Measurements from ENCODE around the gene FIGNL2. TPM values are rescaled to one million over a fixed set of nuclear protein-coding genes. Genes with fewer than 3 reads are reported as not detected.

The FIGNL2 gene
- total RNA-seq, 1 donor, result 0.81 TPM

DNA sequence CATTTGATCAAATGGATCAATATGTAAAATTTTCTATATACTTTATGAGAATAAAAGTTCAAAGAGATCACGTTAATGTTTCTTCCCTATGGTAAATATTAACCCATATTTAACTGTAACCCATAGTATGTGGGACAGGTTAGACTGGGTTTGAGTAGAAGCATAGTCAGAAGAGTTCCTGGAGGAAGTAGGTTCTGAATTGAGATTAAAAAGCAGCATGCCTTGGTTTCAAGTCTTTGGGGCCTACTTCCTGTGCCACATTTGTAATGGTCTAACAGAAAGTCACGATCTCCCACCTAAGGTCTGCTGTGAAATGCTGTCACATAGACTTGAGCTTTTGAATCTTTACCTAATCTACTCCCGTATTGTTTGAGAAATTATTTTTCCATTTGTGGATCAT, 63.8 kb downstream of the FIGNL2 start:
- no peak for DNase-seq (ENCODE audit: low read depth in 2 of 3, low spot score in 2 of 3)

DNA sequence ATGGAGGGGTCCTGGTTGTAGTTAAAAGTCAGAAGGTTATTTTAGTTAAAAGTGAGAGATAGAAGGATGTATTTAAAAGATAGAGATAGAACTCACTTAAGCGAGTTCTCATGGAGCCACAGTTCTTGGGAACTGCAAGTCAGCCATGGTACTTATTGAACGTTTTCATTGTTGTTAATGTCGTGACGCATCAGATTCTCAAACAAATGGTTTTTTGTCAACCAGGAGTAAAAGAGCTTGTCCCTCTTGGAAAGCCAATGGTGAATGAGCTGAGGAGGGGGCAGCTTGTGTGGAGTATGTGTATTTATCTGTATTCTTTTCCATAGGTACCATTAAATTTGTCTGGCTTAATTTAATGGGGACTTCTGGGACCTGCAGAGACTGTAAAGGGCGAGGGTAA, 68.6 kb downstream of the FIGNL2 start:
- no peak for DNase-seq (ENCODE audit: low read depth in 2 of 3, low spot score in 2 of 3)

DNA sequence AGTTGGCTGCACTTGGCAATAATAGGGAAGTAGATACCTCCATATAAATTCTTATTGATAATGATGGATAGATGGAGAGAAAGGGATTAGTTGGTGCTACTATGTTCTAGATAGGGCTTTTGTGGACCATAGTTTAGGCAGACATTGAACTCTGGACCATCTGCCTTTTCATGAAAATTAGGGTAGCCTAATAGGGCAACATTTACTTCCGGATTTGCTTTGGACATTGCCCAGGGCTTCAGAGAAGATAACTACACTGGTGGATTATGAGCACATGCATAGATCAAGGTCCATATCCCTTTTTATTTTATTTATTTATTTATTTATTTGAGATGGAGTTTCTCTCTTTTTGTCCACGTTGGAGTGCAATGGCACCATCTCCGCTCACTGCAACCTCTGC, 70.5 kb downstream of the FIGNL2 start:
- DNase-seq (ENCODE audit: low read depth in 2 of 3, low spot score in 2 of 3), result no peak

DNA sequence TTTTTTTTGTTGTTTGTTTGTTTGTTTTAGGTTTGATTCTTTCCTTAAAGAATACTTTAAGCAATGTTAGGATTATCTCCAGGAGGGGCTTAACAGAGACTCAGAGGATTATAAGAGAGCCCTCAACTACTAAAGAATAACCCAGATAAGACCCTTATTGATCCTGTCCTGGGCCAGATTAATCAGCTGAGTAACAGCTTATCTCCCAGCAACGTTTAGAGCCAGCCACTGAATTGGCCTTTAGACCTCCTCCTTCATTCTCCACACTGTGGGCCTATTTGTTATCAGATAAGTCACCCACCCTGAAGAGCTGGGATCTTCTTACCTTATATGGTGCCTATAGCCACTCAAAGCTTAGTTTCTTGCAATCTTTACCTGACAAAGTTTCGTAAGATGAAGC, 71.1 kb downstream of the FIGNL2 start:
- no peak for DNase-seq (ENCODE audit: low read depth in 2 of 3, low spot score in 2 of 3)

DNA sequence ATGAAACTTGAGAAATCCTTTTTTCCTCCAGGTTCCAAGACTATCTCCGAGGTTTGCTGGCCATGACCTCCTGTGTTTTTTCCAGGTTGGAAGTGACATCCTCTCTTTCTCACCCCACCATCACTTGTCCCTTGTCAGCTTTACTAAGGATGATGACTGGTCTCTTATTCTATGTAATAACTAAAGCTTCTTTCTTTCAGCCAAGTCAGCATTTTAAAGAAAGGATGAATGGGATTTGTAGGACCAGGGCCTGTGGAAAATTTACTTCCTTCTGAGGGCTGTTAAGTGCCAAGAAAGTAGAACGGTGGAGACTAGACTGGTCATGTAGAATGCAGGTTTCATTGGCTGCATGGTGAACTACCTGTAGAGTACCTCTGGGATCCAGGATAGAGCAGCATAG, 73.6 kb downstream of the FIGNL2 start:
- no peak for DNase-seq (ENCODE audit: low read depth in 2 of 3, low spot score in 2 of 3)

DNA sequence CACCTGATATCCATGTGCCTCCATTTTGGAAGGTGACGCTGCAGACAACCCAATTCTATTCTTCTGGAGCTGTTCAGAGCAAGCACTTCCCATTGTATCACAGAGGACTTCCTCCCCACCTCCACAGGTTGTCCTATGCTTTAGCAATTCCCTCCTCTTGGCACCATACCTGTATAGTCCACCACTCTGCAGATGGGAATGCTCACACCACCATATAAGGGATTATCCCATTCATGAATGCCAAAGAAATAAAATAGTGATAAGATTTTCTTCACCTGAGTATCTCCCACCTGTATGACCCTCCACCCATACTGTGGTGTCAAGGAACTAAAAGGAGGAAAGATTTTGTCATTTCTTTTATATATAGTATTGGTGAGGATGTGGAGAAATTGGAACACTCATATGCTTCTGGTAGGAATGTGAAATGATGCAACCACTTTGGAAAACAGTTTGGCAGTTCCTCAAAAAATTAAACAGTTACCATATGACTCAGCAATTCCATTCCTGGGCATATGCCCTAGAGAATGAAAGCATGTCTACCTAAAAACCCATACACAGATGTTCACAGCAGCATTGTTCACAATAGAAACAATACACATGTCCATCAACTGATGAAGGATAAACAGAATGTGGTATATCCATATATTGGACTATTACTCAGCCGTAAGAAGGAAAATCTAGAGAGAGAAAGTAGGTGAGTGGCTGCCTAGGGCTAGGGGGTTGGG, 75.2 kb downstream of the FIGNL2 start:
- DNase-seq (ENCODE audit: low read depth in 2 of 3, low spot score in 2 of 3), result peak in 1 of 3 donors; percentile 19

DNA sequence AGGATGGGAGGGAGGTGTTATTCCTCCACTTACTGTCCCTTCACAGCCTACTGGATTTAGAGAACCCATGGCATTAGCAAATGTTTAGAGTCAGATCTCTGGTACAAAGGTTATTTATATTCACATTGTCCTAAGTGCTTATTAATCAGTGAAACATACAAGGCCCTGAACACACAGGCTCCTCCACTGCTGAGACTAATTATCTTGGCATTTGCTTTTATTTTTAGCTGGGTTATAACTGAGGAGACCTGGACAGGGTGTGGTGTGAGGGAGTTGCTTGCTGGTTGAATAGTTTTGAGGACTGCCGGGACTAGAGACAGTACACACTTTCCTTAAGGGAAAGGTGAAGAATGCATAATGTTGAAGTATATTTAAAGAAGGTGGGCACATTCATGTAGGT, 77.5 kb downstream of the FIGNL2 start:
- DNase-seq (ENCODE audit: low read depth in 2 of 3, low spot score in 2 of 3), result no peak

Other genes starting within 250 kb of the FIGNL2 start
- gene ANKRD33, start 39.4 kb upstream of the FIGNL2 start, total RNA-seq, result not detected
- gene ACVRL1, start 58.8 kb upstream of the FIGNL2 start, total RNA-seq, result under 0.01 TPM
- 11.8 TPM for gene ACVR1B, start 103.0 kb upstream of the FIGNL2 start, total RNA-seq
- gene TAMALIN, start 158.2 kb upstream of the FIGNL2 start, total RNA-seq, result 26.7 TPM
- 33.1 TPM for gene NR4A1, start 202.7 kb upstream of the FIGNL2 start, total RNA-seq
- gene ATG101, start 221.3 kb upstream of the FIGNL2 start, total RNA-seq, result 35.8 TPM
- under 0.01 TPM for gene SMIM41, start 231.0 kb upstream of the FIGNL2 start, total RNA-seq

Data from hematopoietic multipotent progenitor cell (in vitro differentiated cells).